ENCODE data around the gene CSGALNACT2. TPM values are rescaled to one million over a fixed set of nuclear protein-coding genes. Genes with fewer than 3 reads are reported as not detected.

The CSGALNACT2 gene
- total and polyA plus RNA-seq, 2 experiments from 2014 or later, result 17.4 to 27.8 TPM

DNA sequence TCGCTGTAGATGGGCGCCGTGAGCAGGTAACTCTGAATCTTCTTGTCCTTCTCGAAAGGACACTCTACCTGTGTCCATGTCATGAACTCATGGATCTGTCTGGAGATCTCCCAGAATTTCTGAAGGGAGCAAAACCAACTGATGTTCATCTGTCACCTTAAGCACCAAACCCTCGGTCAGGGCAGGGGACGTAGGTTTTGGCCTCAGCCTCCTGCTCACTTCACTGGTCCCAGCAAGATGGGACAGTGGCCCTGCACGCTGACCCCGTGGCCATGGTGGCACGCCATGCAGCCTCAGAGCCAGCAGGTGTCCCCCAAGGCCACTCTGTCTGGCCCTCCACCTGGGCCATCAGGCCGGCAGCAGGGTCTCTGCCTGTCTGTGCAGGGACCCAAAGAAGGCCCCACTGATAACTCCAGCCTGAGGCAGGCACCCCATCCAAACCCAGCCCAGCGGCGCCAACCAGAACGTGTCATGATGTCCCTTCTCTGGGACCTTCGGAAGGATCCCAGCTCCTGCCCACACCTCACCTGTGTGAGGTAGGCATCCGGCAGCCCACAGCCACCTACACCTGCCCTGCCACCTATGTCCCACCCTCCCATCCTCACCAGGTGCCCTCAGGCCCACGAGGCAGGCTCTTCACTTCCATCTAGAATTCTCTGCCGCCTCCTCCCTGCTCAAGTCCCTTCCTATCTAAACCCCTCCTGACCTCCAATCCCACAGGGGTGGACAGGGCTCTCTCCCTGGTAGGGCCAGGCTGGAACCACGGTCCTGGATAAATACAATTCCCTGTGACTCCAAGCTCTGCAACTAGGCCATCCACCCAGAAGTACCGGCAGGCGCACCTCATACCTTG lies 59.0 kb downstream of the CSGALNACT2 start:
- TF ChIP-seq EZH2 (IDR thresholded peaks at IDR 0.05; ENCODE audit: insufficient read depth, poor library complexity, severe bottlenecking) (no peak), EZH2phosphoT487 (IDR thresholded peaks at IDR 0.05; ENCODE audit: insufficient read depth, low read depth) (no peak)
- no peaks in the 10 kb centered on the region for H4K20me1 ChIP-seq (ENCODE audit: insufficient read depth)
- no peaks in the 10 kb centered on the region for H3K9me3 ChIP-seq (ENCODE audit: low read depth)
- no peak overlapping the region for H3K27ac ChIP-seq
- H2AFZ ChIP-seq, result no peak overlapping the region
- H3K79me2 ChIP-seq (ENCODE audit: insufficient read depth), result no peaks in the 10 kb centered on the region
- no peaks in the 10 kb centered on the region for H3K27me3 ChIP-seq (replicated peaks; ENCODE audit: insufficient read depth)
- H3K9ac ChIP-seq, result no peak overlapping the region
- H3K4me3 ChIP-seq, result no peak overlapping the region
- no peaks in the 10 kb centered on the region for H3K36me3 ChIP-seq (ENCODE audit: low read depth)
- no peak for DNase-seq
- in situ Hi-C loops (cut with MboI), result no loop called here
- H3K4me2 ChIP-seq (ENCODE audit: unreplicated experiment), result no peak overlapping the region
- H3K4me1 ChIP-seq (ENCODE audit: insufficient read depth), result peaks cover 8% of the 10 kb centered on the region; the same call in 1 of the 2 replicates
- H3K9me2 ChIP-seq (ENCODE audit: insufficient read depth), result no peaks in the 10 kb centered on the region
- WGBS, 2 experiments (ENCODE audit: low coverage in 1 of 2, low lambda C conversion rate in 2 of 2, missing lambda C conversion rate in 2 of 2), result 86 to 87% methylated on average over 20 of the region's 20 CpGs
- no peaks in the 10 kb centered on the region for H3F3A ChIP-seq (ENCODE audit: insufficient read depth)

GRCh38 chr10:43197834-43198681 lies 59.8 kb downstream of the CSGALNACT2 start:
- H3K9me3 ChIP-seq (ENCODE audit: low read depth), result no peaks in the 10 kb centered on the region
- no peak for TF ChIP-seq EZH2 (IDR thresholded peaks at IDR 0.05; ENCODE audit: insufficient read depth, poor library complexity, severe bottlenecking)
- TF ChIP-seq EZH2phosphoT487 (IDR thresholded peaks at IDR 0.05; ENCODE audit: insufficient read depth, low read depth), result no peak
- no peaks in the 10 kb centered on the region for H3K79me2 ChIP-seq (ENCODE audit: insufficient read depth)
- no peak overlapping the region for H2AFZ ChIP-seq
- 60 to 65% methylated on average over 15 of the region's 15 CpGs for WGBS, 2 experiments (ENCODE audit: low coverage in 1 of 2, low lambda C conversion rate in 2 of 2, missing lambda C conversion rate in 2 of 2)
- peak; percentile 65 for DNase-seq
- in situ Hi-C loops (cut with MboI), result no loop called here
- no peaks in the 10 kb centered on the region for H3K27me3 ChIP-seq (replicated peaks; ENCODE audit: insufficient read depth)
- no peak overlapping the region for H3K4me2 ChIP-seq (ENCODE audit: unreplicated experiment)
- H3K27ac ChIP-seq, result no peak overlapping the region
- no peak overlapping the region for H3K9ac ChIP-seq
- no peaks in the 10 kb centered on the region for H4K20me1 ChIP-seq (ENCODE audit: insufficient read depth)
- no peak overlapping the region for H3K4me3 ChIP-seq
- H3K4me1 ChIP-seq (ENCODE audit: insufficient read depth), result peaks cover 8% of the 10 kb centered on the region; the same call in 1 of the 2 replicates
- H3F3A ChIP-seq (ENCODE audit: insufficient read depth), result no peaks in the 10 kb centered on the region
- H3K36me3 ChIP-seq (ENCODE audit: low read depth), result no peaks in the 10 kb centered on the region
- H3K9me2 ChIP-seq (ENCODE audit: insufficient read depth), result no peaks in the 10 kb centered on the region

DNA sequence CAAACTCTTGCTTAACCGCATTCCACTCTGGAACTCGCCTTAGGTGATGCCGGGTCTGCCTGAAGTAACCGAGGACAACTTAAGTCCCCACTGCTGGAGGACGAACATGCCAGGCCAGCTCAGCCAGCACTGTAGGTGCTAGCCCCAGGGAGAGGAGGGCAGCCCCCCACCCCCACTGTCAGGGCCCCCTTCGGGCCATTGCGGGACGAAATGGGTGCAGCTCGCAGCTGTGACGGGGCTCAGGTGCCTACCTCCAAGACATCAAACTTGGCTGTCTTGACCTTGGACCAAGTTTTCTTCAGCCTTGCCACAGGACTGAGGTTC lies 60.4 kb downstream of the CSGALNACT2 start:
- Histone ChIP-seq H3K27me3 (replicated peaks; ENCODE audit: insufficient read depth) (no peaks in the 10 kb centered on the region), H3K9me2 (ENCODE audit: insufficient read depth) (no peaks in the 10 kb centered on the region), H3K79me2 (ENCODE audit: insufficient read depth) (no peaks in the 10 kb centered on the region), H3K4me3 (no peak overlapping the region), H3K9ac (no peak overlapping the region), H3K27ac (no peak overlapping the region), H3K4me1 (ENCODE audit: insufficient read depth) (peaks cover 8% of the 10 kb centered on the region; the same call in 1 of the 2 replicates), H3K9me3 (ENCODE audit: low read depth) (no peaks in the 10 kb centered on the region), H3K36me3 (ENCODE audit: low read depth) (no peaks in the 10 kb centered on the region), H4K20me1 (ENCODE audit: insufficient read depth) (no peaks in the 10 kb centered on the region), H2AFZ (no peak overlapping the region), H3F3A (ENCODE audit: insufficient read depth) (no peaks in the 10 kb centered on the region), H3K4me2 (ENCODE audit: unreplicated experiment) (no peak overlapping the region)
- no peak for TF ChIP-seq EZH2 (IDR thresholded peaks at IDR 0.05; ENCODE audit: insufficient read depth, poor library complexity, severe bottlenecking)
- no peak for TF ChIP-seq EZH2phosphoT487 (IDR thresholded peaks at IDR 0.05; ENCODE audit: insufficient read depth, low read depth)
- in situ Hi-C loops (cut with MboI), result no loop called here
- WGBS, 2 experiments (ENCODE audit: low coverage in 1 of 2, low lambda C conversion rate in 2 of 2, missing lambda C conversion rate in 2 of 2), result 90 to 93% methylated on average over 10 of the region's 10 CpGs
- no peak for DNase-seq

GRCh38 chr10:43199088-43199683 lies 60.9 kb downstream of the CSGALNACT2 start:
- H3K4me3 ChIP-seq, result no peak overlapping the region
- H3K4me2 ChIP-seq (ENCODE audit: unreplicated experiment), result no peak overlapping the region
- no peaks in the 10 kb centered on the region for H3K79me2 ChIP-seq (ENCODE audit: insufficient read depth)
- no peak overlapping the region for H2AFZ ChIP-seq
- H3K4me1 ChIP-seq (ENCODE audit: insufficient read depth), result peaks cover 7% of the 10 kb centered on the region; the same call in 1 of the 2 replicates
- no peaks in the 10 kb centered on the region for H3K36me3 ChIP-seq (ENCODE audit: low read depth)
- no peaks in the 10 kb centered on the region for H3K9me3 ChIP-seq (ENCODE audit: low read depth)
- in situ Hi-C loops (cut with MboI), result no loop called here
- WGBS, 2 experiments (ENCODE audit: low coverage in 1 of 2, low lambda C conversion rate in 2 of 2, missing lambda C conversion rate in 2 of 2), result 82 to 88% methylated on average over 16 of the region's 16 CpGs
- H3K27ac ChIP-seq, result no peak overlapping the region
- H3K9ac ChIP-seq, result no peak overlapping the region
- H3F3A ChIP-seq (ENCODE audit: insufficient read depth), result no peaks in the 10 kb centered on the region
- no peaks in the 10 kb centered on the region for H3K9me2 ChIP-seq (ENCODE audit: insufficient read depth)
- no peak for TF ChIP-seq EZH2phosphoT487 (IDR thresholded peaks at IDR 0.05; ENCODE audit: insufficient read depth, low read depth)
- no peak for TF ChIP-seq EZH2 (IDR thresholded peaks at IDR 0.05; ENCODE audit: insufficient read depth, poor library complexity, severe bottlenecking)
- DNase-seq, result no peak
- no peaks in the 10 kb centered on the region for H4K20me1 ChIP-seq (ENCODE audit: insufficient read depth)
- H3K27me3 ChIP-seq (replicated peaks; ENCODE audit: insufficient read depth), result no peaks in the 10 kb centered on the region

Measured in GM23248 (cell line).